DND-41 (cell line): Measurements from ENCODE around the gene ARHGAP9.

Source experiments
- ATAC-seq: fragments of 200-7000 bp; cut with Tn5 transposase; 3 replicates; pipeline ENCODE4 v1.9.1; 2021; ENCODE audit warnings: low read depth; ENCODE audit not compliant: insufficient read depth
- DNase-seq: peaks from one replicate; pipeline ENCODE4 v3.0.0-alpha.2; 2020
- H2AFZ ChIP-seq: 2 replicates; pipeline ENCODE4 v1.6.0; 2012; ENCODE audit warnings: low read depth, low read length
- H3K27ac ChIP-seq: 2 replicates; pipeline ENCODE4 v1.5.1; 2012; ENCODE audit warnings: low read length, inconsistent platforms
- H3K27me3 ChIP-seq: fragments of 200-600 bp; sonication (generic); 2 replicates; pipeline ENCODE4 v1.6.0; 2012; ENCODE audit warnings: low read length, mild to moderate bottlenecking, inconsistent platforms; ENCODE audit not compliant: insufficient read depth, poor library complexity
- H3K36me3 ChIP-seq: 2 replicates; pipeline ENCODE4 v1.5.1; 2012; ENCODE audit warnings: low read length, inconsistent platforms; ENCODE audit not compliant: insufficient read depth
- H3K4me1 ChIP-seq: 2 replicates; pipeline ENCODE4 v1.5.1; 2012; ENCODE audit warnings: mild to moderate bottlenecking, low read length; ENCODE audit not compliant: insufficient read depth
- H3K4me2 ChIP-seq: 2 replicates; pipeline ENCODE4 v1.6.0; 2012; ENCODE audit warnings: mild to moderate bottlenecking, moderate library complexity, low read length, inconsistent platforms; ENCODE audit not compliant: insufficient read depth
- H3K4me3 ChIP-seq, 2 experiments: fragments of 200-600 bp in 1 of 2; shearing (Covaris generic) in 1 of 2; 2 replicates each; pipeline ENCODE4 v1.5.1; 2012 to 2016; ENCODE audit warnings: inconsistent platforms in 2 of 2, low read length in 2 of 2, mild to moderate bottlenecking in 2 of 2, low read depth in 1 of 2, moderate library complexity in 1 of 2
- H3K79me2 ChIP-seq: 2 replicates; pipeline ENCODE4 v1.6.0; 2012; ENCODE audit warnings: low read length, inconsistent platforms; ENCODE audit not compliant: insufficient read depth
- H3K9ac ChIP-seq: 2 replicates; pipeline ENCODE4 v1.6.0; 2012; ENCODE audit warnings: low read depth, mild to moderate bottlenecking, inconsistent platforms, low read length, moderate library complexity
- H3K9me3 ChIP-seq: 2 replicates; pipeline ENCODE4 v1.5.1; 2012; ENCODE audit warnings: low read length, moderate library complexity, mild to moderate bottlenecking, inconsistent platforms; ENCODE audit not compliant: insufficient read depth, severe bottlenecking
- H4K20me1 ChIP-seq: 2 replicates; pipeline ENCODE4 v1.6.0; 2012; ENCODE audit warnings: low read length; ENCODE audit not compliant: insufficient read depth
- EZH2 ChIP-seq: IDR thresholded peaks from 3 replicates; pipeline ENCODE4 v1.6.1; 2012; ENCODE audit warnings: borderline replicate concordance, low read depth, mild to moderate bottlenecking, moderate library complexity, low read length, inconsistent platforms; ENCODE audit not compliant: severe bottlenecking
- TF ChIP-seq, protein P1 (sequence below): IDR thresholded peaks from 2 replicates; pipeline ENCODE4 v1.5.1; 2012; ENCODE audit warnings: borderline replicate concordance, low read length, moderate library complexity, mild to moderate bottlenecking; ENCODE audit not compliant: poor library complexity, severe bottlenecking; ENCODE audit errors: extremely low read depth

Gene ARHGAP9

DNA sequence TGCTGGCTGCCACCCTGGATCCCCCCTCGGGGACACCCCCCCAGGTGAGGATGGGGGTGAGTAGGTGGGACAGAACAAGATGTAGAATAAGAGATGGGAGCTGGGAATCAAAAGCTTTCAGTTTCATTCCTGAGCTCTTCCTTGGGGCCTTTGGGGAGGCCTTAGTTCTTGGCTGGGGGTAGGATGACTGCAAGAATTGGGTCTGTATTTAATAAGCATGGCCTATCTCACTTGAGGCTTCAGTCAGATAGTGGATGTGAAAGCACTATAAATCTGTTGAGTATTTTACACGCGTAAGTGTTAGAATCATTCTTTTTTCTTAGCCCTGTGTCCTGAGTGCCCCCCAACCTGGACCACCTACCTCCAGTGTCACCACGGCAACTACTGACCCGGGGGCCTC, 47.5 kb upstream of the ARHGAP9 start:
- Histone ChIP-seq H3K9me3 (no peaks in the 10 kb centered on the region), H4K20me1 (peaks cover 33% of the 10 kb centered on the region), H3K4me3 (no peak overlapping the region), H3K79me2 (peaks cover 50% of the 10 kb centered on the region), H3K4me1 (peaks cover 39% of the 10 kb centered on the region), H3K36me3 (peaks cover 85% of the 10 kb centered on the region), H3K27ac (no peak overlapping the region), H3K27me3 (no peaks in the 10 kb centered on the region), H3K9ac (no peak overlapping the region), H2AFZ (no peak overlapping the region), H3K4me2 (peak overlapping the region; percentile 15; the same call in 1 of the 2 replicates)
- ATAC-seq = no peak
- TF ChIP-seq, protein P1, sequence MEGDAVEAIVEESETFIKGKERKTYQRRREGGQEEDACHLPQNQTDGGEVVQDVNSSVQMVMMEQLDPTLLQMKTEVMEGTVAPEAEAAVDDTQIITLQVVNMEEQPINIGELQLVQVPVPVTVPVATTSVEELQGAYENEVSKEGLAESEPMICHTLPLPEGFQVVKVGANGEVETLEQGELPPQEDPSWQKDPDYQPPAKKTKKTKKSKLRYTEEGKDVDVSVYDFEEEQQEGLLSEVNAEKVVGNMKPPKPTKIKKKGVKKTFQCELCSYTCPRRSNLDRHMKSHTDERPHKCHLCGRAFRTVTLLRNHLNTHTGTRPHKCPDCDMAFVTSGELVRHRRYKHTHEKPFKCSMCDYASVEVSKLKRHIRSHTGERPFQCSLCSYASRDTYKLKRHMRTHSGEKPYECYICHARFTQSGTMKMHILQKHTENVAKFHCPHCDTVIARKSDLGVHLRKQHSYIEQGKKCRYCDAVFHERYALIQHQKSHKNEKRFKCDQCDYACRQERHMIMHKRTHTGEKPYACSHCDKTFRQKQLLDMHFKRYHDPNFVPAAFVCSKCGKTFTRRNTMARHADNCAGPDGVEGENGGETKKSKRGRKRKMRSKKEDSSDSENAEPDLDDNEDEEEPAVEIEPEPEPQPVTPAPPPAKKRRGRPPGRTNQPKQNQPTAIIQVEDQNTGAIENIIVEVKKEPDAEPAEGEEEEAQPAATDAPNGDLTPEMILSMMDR = no peak
- TF ChIP-seq EZH2 = no peak
- DNase-seq = no peak

- Histone ChIP-seq H4K20me1 (peaks cover 33% of the 10 kb centered on the region), H3K36me3 (peaks cover 79% of the 10 kb centered on the region), H3K4me2 (no peak overlapping the region), H3K4me3 (no peak overlapping the region), H2AFZ (no peak overlapping the region), H3K27me3 (no peaks in the 10 kb centered on the region), H3K4me1 (peaks cover 45% of the 10 kb centered on the region), H3K9ac (no peak overlapping the region), H3K9me3 (no peaks in the 10 kb centered on the region), H3K79me2 (peaks cover 50% of the 10 kb centered on the region), H3K27ac (peak overlapping the region; percentile 3; the same call in 1 of the 2 replicates)
- DNase-seq (no peak), ATAC-seq (no peak)
- no peak for TF ChIP-seq EZH2
- TF ChIP-seq, protein P1 = no peak
Measured at GRCh38 chr12:57526477-57527126, 46.9 kb upstream of the ARHGAP9 start.

DNA sequence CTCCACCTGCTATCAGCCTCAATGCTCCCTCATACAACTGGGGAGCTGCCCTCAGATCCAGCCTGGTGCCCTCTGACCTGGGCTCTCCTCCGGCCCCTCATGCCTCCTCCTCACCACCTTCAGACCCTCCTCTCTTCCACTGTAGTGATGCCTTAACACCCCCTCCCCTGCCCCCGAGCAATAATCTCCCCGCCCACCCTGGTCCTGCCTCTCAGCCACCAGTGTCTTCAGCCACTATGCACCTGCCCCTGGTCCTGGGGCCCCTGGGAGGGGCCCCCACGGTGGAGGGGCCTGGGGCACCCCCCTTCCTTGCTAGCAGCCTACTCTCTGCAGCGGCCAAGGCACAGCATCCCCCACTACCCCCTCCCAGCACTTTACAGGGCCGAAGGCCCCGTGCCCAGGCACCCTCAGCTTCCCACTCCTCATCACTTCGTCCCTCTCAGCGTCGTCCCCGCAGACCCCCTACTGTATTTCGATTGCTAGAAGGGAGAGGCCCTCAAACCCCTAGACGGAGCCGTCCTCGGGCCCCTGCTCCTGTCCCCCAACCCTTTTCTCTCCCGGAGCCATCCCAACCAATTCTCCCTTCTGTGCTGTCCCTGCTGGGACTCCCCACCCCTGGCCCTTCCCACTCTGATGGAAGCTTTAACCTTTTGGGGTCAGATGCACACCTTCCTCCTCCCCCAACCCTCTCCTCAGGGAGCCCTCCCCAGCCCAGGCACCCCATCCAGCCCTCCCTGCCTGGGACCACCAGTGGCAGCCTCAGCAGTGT, 46.1 kb upstream of the ARHGAP9 start:
- Histone ChIP-seq H2AFZ (no peak overlapping the region), H4K20me1 (peaks cover 33% of the 10 kb centered on the region), H3K9ac (no peak overlapping the region), H3K4me3 (no peak overlapping the region), H3K36me3 (peaks cover 72% of the 10 kb centered on the region), H3K79me2 (peaks cover 50% of the 10 kb centered on the region), H3K4me1 (peaks cover 53% of the 10 kb centered on the region), H3K9me3 (no peaks in the 10 kb centered on the region), H3K27me3 (no peaks in the 10 kb centered on the region), H3K27ac (no peak overlapping the region; the same call in 1 of the 2 replicates), H3K4me2 (peak overlapping the region; percentile 72)
- no peak for DNase-seq
- no peak for ATAC-seq
- TF ChIP-seq, protein P1 = no peak
- TF ChIP-seq EZH2 = no peak
